Pancreas (tissue), 10 donors: ENCODE results near the gene PODNL1. TPM values are rescaled to one million over a fixed set of nuclear protein-coding genes. Genes with fewer than 3 reads are reported as not detected.

ENCODE experiments used
- ATAC-seq, 4 donors: fragments of 200-7000 bp; cut with Tn5 transposase; one replicate each; pipeline versions ENCODE4 v1.8.0 to v1.9.1; 2020; ENCODE audit warnings: mild to moderate bottlenecking in 4 of 4, moderate library complexity in 4 of 4
- DNase-seq, 6 donors: peaks; one replicate each; pipeline ENCODE4 v3.0.0-alpha.2; 2020
- FAIRE-seq: peaks from 2 replicates; lab custom pipeline; 2012; peaks lifted over from hg19 to GRCh38; lab: Jason Lieb, UNC
- H3K27ac ChIP-seq, 4 donors: fragments of 200-600 bp; sonication (generic); 1 replicate in 3 of 4; 2 replicates in 1 of 4; pipeline versions ENCODE4 v1.5.0 to v1.8.0; 2020
- H3K27me3 ChIP-seq, 4 donors: fragments of 200-600 bp; one replicate each; pipeline ENCODE4 v1.8.0; 2021
- H3K36me3 ChIP-seq, 3 donors: fragments of 200-600 bp; sonication (generic) in 1 of 3; one replicate each; pipeline versions ENCODE4 v1.5.0 to v1.8.0; 2020 to 2021
- H3K4me1 ChIP-seq, 3 donors: fragments of 200-600 bp; one replicate each; pipeline ENCODE4 v1.8.0; 2021
- H3K4me3 ChIP-seq, 4 donors: fragments of 200-600 bp; sonication (generic) in 2 of 4; one replicate each; pipeline versions ENCODE4 v1.5.0 to v1.8.0; 2020 to 2021
- H3K9me3 ChIP-seq, 4 donors: fragments of 200-600 bp; one replicate each; pipeline ENCODE4 v1.8.0; 2021
- WGBS, 2 donors: extraction: QIAGEN DNeasy Blood & Tissue Kit; methylation state at CpG; one replicate each; pipeline ENCODE4 v1.1.7; 2013; 5-methylcytosine and 5-hydroxymethylcytosine counted together
- intact Hi-C, 3 donors: fragments of 100-400 bp; cut with DNase I; formaldehyde crosslinking; loops; one replicate each; pipeline versions ENCODE4 v1.11.1 to v1.14.2; 2022
- polyA plus RNA-seq, 2 donors: library from polyadenylated mRNA; stranded (reverse); fragments of 200-250 nt; gene quantifications; one replicate each; pipeline ENCODE4 v1.2.3, GENCODE V29; 2013
- total RNA-seq, 6 donors: library from RNA; stranded (reverse); fragmentation: NEBNext Ultra II Directional in 4 of 6; extraction: Animal tissue kit (Norgen Biotek cat#: 25700) in 4 of 6; gene quantifications; one replicate each; pipeline versions ENCODE4 v1.2.1 to v1.2.4, GENCODE V29; 2021 to 2023
- TF ChIP-seq, protein P1 (sequence below), 4 donors: fragments of 200-600 bp; sonication (generic) in 3 of 4; IDR thresholded peaks; one replicate each; pipeline versions ENCODE4 v1.5.0 to v1.8.0; 2021; ENCODE audit warnings: antibody characterized with exemption in 4 of 4
- donor health status: healthy with polysubstance abuse.
- donor health status: DM: no; HTN: no; CAD: no; lungs with moderate emphysema.
- donor health status: DM: no; HTN: no; CAD: no.
- donor health status: control.
- donor health status: control.
- donor health status: Bipolar disorder and iron deficiency.
- donor health status: DM: yes; HTN: yes; CAD: no.
- donor health status: DM: no; HTN: no; CAD: no.
- donor health status: DM: no; HTN: no; CAD: no.
- donor health status: DM: yes; HTN: yes; CAD: no.

The PODNL1 gene
- total and polyA plus RNA-seq, 8 donors: 0.25 to 2.0 (median 0.74) TPM; not detected in 2

DNA sequence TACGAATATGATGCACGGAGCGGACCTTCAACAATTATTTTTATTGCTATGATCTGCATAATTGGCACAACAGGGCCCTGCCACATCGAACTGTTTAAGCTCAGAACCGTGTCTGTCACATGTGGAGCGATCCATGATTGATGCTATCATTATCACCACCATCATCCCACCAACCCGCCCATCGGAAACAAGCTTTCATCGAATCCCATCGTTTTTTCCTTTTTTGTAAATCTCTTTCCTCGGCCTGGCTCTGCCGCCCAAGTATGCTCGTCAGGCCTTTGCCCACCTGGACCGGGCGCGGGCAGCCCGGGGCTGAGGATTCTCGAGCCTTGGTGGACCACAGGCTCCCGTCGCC is 13.6 kb upstream of the PODNL1 start:
- no peaks in the 10 kb centered on the region for H3K27me3 ChIP-seq
- TF ChIP-seq, protein P1, sequence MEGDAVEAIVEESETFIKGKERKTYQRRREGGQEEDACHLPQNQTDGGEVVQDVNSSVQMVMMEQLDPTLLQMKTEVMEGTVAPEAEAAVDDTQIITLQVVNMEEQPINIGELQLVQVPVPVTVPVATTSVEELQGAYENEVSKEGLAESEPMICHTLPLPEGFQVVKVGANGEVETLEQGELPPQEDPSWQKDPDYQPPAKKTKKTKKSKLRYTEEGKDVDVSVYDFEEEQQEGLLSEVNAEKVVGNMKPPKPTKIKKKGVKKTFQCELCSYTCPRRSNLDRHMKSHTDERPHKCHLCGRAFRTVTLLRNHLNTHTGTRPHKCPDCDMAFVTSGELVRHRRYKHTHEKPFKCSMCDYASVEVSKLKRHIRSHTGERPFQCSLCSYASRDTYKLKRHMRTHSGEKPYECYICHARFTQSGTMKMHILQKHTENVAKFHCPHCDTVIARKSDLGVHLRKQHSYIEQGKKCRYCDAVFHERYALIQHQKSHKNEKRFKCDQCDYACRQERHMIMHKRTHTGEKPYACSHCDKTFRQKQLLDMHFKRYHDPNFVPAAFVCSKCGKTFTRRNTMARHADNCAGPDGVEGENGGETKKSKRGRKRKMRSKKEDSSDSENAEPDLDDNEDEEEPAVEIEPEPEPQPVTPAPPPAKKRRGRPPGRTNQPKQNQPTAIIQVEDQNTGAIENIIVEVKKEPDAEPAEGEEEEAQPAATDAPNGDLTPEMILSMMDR (IDR thresholded peaks at IDR 0.05): no peak
- 9 to 12% methylated on average over 20 of the region's 20 CpGs for WGBS, 2 donors
- peak overlapping the region in 2 of 4 donors; percentile 58 to 76 for H3K4me3 ChIP-seq
- no peak overlapping the region for H3K27ac ChIP-seq
- FAIRE-seq (no peak), ATAC-seq (no peak), DNase-seq (no peak)
- intact Hi-C loops: no loop called here
- H3K36me3 ChIP-seq: peaks cover 5 to 9% (median 8%) of the 10 kb centered on the region in 3 donors
- no peaks in the 10 kb centered on the region for H3K9me3 ChIP-seq
- peaks cover 6 to 9% (median 8%) of the 10 kb centered on the region in 3 donors for H3K4me1 ChIP-seq

DNA sequence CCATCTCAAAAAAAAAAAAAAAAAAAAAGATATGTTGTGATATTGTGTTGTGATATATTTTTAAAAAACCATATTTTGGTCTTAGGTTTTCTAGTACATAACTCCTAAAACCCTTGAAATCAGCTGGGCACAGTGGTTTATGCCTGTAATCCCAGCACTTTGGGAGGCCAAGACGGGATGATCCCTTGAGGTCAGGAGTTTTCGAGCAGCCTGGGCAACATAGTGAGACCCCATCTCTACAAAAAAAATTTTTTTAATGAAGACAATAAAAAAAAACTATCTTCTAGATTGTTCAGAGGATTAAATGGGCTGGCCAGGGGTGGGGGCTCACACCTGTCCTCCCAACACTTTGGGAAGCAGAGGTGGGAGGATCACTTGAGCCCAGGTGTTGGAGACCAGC is 12.8 kb upstream of the PODNL1 start:
- no peak overlapping the region for H3K27ac ChIP-seq
- peaks cover 2 to 4% (median 3%) of the 10 kb centered on the region in 3 donors for H3K36me3 ChIP-seq
- TF ChIP-seq, protein P1 (IDR thresholded peaks at IDR 0.05): no peak
- WGBS, 2 donors: 83% methylated on average over 2 of the region's 2 CpGs
- H3K4me1 ChIP-seq: peaks cover 6 to 9% (median 8%) of the 10 kb centered on the region in 3 donors
- no peak for FAIRE-seq
- no peaks in the 10 kb centered on the region for H3K27me3 ChIP-seq
- intact Hi-C loops: no loop called here
- ATAC-seq: no peak
- no peaks in the 10 kb centered on the region for H3K9me3 ChIP-seq
- H3K4me3 ChIP-seq: no peak overlapping the region
- no peak for DNase-seq

DNA sequence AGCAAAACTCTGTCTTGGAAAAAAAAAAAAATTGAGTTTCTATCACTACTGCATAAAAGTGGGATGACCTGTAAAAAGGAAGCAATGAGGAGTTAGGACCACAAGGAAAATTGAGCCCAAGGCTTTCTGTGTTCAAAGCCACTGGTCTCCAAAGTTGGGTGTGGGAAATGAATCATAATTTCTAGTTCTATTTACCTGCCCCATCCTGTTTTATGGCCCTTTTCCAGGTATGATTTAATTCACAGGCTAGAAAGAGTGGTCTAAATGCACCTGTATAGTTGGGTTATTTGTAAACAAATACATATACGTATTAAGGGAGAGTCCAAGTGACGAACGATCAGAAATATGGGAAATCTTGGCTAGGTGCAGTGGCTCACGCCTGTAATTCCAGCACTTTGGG is 8.2 kb upstream of the PODNL1 start:
- H3K27me3 ChIP-seq: no peaks in the 10 kb centered on the region
- no peaks in the 10 kb centered on the region for H3K4me1 ChIP-seq
- TF ChIP-seq, protein P1 (IDR thresholded peaks at IDR 0.05): no peak
- H3K9me3 ChIP-seq: no peaks in the 10 kb centered on the region
- no peak for ATAC-seq
- intact Hi-C loops: no loop called here
- no peak overlapping the region for H3K4me3 ChIP-seq
- no peak for DNase-seq
- no peak for FAIRE-seq
- H3K36me3 ChIP-seq: no peaks in the 10 kb centered on the region
- H3K27ac ChIP-seq: no peak overlapping the region
- WGBS, 2 donors: 82 to 83% methylated on average over 4 of the region's 4 CpGs

DNA sequence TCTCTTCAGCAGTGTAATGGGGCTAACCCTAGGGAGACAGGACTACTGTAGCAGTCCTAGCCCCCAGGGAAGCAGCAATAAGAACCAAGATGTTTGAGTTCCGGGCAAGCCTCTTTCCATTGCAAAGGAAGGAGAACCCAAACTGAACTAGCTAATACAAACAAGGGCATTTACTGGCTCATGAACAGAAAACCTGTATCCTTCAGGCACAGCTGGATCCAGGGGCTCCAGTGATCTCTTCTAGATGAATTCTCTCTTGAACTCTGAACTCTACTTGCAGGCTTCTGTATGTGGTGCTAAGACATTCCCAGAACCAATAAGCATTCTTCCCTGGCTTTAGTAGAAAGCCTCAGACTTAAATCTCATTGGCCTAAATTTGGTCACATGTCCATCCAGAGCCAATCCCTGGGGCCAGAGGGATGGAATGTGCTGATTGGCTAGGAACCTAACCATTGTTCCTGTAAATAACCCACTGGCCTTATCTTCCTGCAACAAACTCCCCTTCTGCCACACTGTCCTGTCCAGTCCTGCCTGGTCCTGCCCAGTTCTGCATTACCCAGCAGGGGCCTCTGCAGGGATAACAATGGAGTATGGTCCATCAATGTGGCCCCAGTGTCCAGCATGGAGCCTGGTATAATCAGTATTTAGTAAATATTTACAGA is 3.9 kb upstream of the PODNL1 start:
- no peak for ATAC-seq
- Histone ChIP-seq H3K4me1 (no peaks in the 10 kb centered on the region), H3K9me3 (no peaks in the 10 kb centered on the region), H3K4me3 (no peak overlapping the region), H3K27me3 (no peaks in the 10 kb centered on the region), H3K36me3 (no peaks in the 10 kb centered on the region), H3K27ac (no peak overlapping the region)
- WGBS, 2 donors: 91 to 100% methylated on average over 1 of the region's 1 CpG
- FAIRE-seq: no peak
- TF ChIP-seq, protein P1 (IDR thresholded peaks at IDR 0.05): no peak
- no peak for DNase-seq
- intact Hi-C loops: no loop called here
